Endothelial cell (in vitro differentiated cells): ENCODE results near the gene CRY1. TPM values are rescaled to one million over a fixed set of nuclear protein-coding genes. Genes with fewer than 3 reads are reported as not detected.
A peak's percentile ranks its signal among the peaks of the same experiment; 100 is the strongest.

Experiments used
- DNase-seq: peaks from one replicate; pipeline ENCODE4 v3.0.0; 2021; ENCODE audit warnings: low spot score
- H3K27ac Mint-ChIP-seq: one replicate; pipeline ENCODE4 v1.8.0; 2021; ENCODE audit warnings: mixed read lengths, inconsistent platforms; ENCODE audit not compliant: unreplicated experiment
- H3K27me3 Mint-ChIP-seq: one replicate; pipeline ENCODE4 v1.8.0; 2021; ENCODE audit warnings: mild to moderate bottlenecking, moderate library complexity, mixed read lengths, inconsistent platforms; ENCODE audit not compliant: unreplicated experiment
- H3K36me3 Mint-ChIP-seq: one replicate; pipeline ENCODE4 v1.8.0; 2021; ENCODE audit warnings: mild to moderate bottlenecking, low read depth, mixed read lengths, inconsistent platforms; ENCODE audit not compliant: unreplicated experiment
- H3K4me1 Mint-ChIP-seq: one replicate; pipeline ENCODE4 v1.8.0; 2021; ENCODE audit warnings: mild to moderate bottlenecking, mixed read lengths, inconsistent platforms; ENCODE audit not compliant: unreplicated experiment
- H3K4me3 Mint-ChIP-seq: one replicate; pipeline ENCODE4 v1.8.0; 2021; ENCODE audit warnings: mild to moderate bottlenecking, mixed read lengths, inconsistent platforms; ENCODE audit not compliant: unreplicated experiment
- H3K9me3 Mint-ChIP-seq: one replicate; pipeline ENCODE4 v1.8.0; 2021; ENCODE audit warnings: mixed read lengths, inconsistent platforms; ENCODE audit not compliant: unreplicated experiment
- CTCF ChIP-seq: fragments of 200-600 bp; sonication (generic); IDR thresholded peaks from one replicate; pipeline ENCODE4 v1.5.0; 2021; ENCODE audit warnings: antibody characterized with exemption; ENCODE audit not compliant: unreplicated experiment
- total RNA-seq: library from RNA; stranded (reverse); fragmentation: NEBNext Ultra II Directional; extraction: Animal tissue kit (Norgen Biotek cat#: 25700); gene quantifications from one replicate; pipeline ENCODE4 v1.2.1, GENCODE V29; 2021; ENCODE audit not compliant: unreplicated experiment

The CRY1 gene
- total RNA-seq, 1 donor from 2014 or later = 38.3 TPM

GRCh38 chr12:106962286-106962685, 131.1 kb downstream of the CRY1 start:
- no peaks in the 10 kb centered on the region for H3K27me3 Mint-ChIP-seq
- H3K9me3 Mint-ChIP-seq = no peaks in the 10 kb centered on the region
- no peaks in the 10 kb centered on the region for H3K36me3 Mint-ChIP-seq
- no peak for TF ChIP-seq CTCF
- H3K4me1 Mint-ChIP-seq = peaks cover 6% of the 10 kb centered on the region
- H3K27ac Mint-ChIP-seq = no peak overlapping the region
- H3K4me3 Mint-ChIP-seq = no peak overlapping the region
- no peak for DNase-seq

GRCh38 chr12:106960443-106960842, 132.9 kb downstream of the CRY1 start:
- Mint-ChIP-seq H3K9me3 (no peaks in the 10 kb centered on the region), H3K36me3 (no peaks in the 10 kb centered on the region), H3K27ac (no peak overlapping the region), H3K27me3 (peaks cover 9% of the 10 kb centered on the region), H3K4me1 (peaks cover 13% of the 10 kb centered on the region), H3K4me3 (no peak overlapping the region)
- no peak for DNase-seq
- TF ChIP-seq CTCF = no peak

GRCh38 chr12:106957583-106957982, 135.8 kb downstream of the CRY1 start:
- Mint-ChIP-seq H3K36me3 (no peaks in the 10 kb centered on the region), H3K27ac (no peak overlapping the region), H3K4me1 (peaks cover 13% of the 10 kb centered on the region), H3K9me3 (no peaks in the 10 kb centered on the region), H3K27me3 (peaks cover 9% of the 10 kb centered on the region), H3K4me3 (peak overlapping the region; percentile 100)
- DNase-seq = no peak
- no peak for TF ChIP-seq CTCF

GRCh38 chr12:106956048-106956578, 137.2 kb downstream of the CRY1 start:
- H3K4me3 Mint-ChIP-seq = peak overlapping the region; percentile 100
- no peaks in the 10 kb centered on the region for H3K36me3 Mint-ChIP-seq
- TF ChIP-seq CTCF = no peak
- H3K27me3 Mint-ChIP-seq = peaks cover 11% of the 10 kb centered on the region
- peaks cover 13% of the 10 kb centered on the region for H3K4me1 Mint-ChIP-seq
- H3K27ac Mint-ChIP-seq = peak overlapping the region; percentile 91
- no peaks in the 10 kb centered on the region for H3K9me3 Mint-ChIP-seq
- DNase-seq = peak; percentile 75

- Mint-ChIP-seq H3K4me1 (peaks cover 13% of the 10 kb centered on the region), H3K36me3 (no peaks in the 10 kb centered on the region), H3K27ac (peak within 1 kb of the TSS; percentile 91), H3K4me3 (peak within 1 kb of the TSS; percentile 100), H3K27me3 (peaks cover 11% of the 10 kb centered on the region), H3K9me3 (no peaks in the 10 kb centered on the region)
- peak; percentile 99 for DNase-seq
- TF ChIP-seq CTCF = no peak
Observed at GRCh38 chr12:106955377-106956047, 137.8 kb downstream of the CRY1 start, which contains the start of gene TMEM263. Gene TMEM263, plus strand, starts transcription at chr12:106955907. Its CDS starts 11,210 bp downstream, at chr12:106967117.
